SHP77 (cell line): ENCODE measurements around the gene TMEM63C.
A peak's percentile ranks its signal among the peaks of the same experiment; 100 is the strongest.

Experiments
- DNase-seq, 2 experiments: peaks; one replicate each; lab custom pipeline; 2025; lab: John Stamatoyannopoulos, UW

Gene TMEM63C

DNA sequence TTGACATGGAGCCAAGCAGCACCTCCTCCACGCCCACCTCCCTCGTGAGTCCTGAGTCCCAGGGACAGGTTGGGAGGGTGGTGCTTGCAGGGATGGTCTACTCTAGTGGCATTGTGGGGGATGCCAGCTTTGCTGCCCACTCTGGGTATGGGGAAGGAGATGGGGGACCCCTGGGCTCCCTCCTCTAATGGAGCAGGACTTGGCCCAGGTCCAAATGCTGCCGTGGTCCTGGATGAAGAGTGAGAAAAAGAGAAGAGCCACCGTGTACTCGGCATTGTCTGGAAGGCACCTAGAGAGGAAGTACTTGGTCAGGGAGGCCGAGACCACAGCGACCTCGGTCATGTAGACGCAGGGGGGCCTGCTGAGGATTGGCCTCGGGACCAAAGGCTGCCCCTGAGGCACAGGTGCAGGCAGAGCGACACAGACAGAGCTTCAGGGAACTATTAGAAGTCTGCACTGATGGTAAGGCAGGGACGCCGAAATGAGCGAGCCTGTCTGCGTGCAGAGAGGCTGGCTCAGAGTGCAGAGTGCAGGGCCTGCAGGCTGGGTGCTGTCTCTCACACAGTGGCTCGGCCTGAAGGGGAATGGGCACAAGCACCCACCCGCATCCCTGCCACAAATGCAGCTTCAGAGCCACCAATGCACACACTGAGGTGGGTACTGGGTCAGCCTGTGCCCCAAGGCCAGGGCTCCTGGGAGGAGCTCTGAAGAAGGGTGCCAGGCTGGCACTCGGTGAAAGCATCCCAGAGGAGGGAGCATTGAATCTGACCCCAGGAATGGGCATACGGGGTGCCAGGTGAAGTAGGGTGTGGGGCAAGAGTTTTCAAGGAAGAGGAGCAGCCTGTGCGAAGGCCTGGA is 72.0 kb downstream of the TMEM63C start:
- DNase-seq, result no peak

DNA sequence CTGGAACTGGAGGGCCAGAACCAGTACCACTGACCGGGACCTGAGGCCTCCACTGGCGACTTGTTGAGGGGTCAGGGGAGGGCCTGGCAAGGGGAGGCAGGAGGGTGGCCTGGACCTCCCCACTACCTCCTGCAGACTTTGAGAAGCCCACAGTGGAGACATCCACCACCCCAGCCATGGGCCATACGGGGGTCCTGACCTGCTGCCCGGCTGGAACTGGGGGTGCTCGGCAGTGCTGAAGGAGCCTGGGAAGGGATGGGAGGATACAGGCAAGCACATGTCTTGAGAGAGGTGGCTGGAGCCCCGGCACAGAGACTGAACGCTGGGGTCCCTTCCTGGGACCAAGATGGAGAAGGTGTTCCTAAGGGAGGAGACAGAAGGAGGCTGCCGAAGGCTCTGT is 75.1 kb downstream of the TMEM63C start:
- DNase-seq, result no peak

DNA sequence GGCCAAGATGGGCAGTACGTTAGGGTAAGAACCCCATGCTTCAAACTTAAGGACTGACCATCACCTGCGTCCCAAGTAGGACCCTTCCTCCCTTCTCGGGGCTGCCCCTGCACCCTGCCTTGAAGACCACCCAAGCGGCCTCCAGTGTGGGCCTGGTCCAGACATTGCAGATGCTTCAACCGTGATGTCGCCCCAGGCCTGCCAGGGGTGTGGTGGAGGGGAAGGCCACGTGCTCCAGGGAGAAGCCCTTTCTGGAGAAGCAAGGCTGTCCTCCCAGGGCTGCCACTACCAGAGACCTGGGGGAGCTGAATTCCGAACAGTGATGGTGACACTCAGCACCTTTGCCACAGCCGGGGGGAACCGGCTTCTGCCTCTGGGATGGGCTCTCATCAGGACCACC is 76.1 kb downstream of the TMEM63C start:
- DNase-seq, result no peak

DNA sequence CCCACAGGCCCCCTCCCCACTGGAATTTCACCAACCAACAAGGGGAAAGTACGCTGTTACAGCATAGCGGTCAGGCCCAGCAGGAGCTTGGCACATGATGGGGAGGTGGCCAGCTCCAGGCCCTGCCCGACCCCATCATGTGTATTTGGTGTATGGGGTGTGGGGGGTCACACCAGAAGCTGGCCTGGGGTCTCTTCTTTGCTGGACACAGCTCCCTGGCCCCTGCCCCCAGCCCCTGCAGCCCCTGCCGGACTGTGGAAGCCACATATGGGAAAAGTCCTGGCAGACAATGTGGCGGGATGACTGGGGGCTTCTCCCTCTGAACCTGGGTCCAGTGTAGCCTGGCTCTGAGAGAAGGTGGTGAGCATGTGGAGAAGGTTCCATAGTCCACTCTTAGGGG is 77.0 kb downstream of the TMEM63C start:
- no peak for DNase-seq

DNA sequence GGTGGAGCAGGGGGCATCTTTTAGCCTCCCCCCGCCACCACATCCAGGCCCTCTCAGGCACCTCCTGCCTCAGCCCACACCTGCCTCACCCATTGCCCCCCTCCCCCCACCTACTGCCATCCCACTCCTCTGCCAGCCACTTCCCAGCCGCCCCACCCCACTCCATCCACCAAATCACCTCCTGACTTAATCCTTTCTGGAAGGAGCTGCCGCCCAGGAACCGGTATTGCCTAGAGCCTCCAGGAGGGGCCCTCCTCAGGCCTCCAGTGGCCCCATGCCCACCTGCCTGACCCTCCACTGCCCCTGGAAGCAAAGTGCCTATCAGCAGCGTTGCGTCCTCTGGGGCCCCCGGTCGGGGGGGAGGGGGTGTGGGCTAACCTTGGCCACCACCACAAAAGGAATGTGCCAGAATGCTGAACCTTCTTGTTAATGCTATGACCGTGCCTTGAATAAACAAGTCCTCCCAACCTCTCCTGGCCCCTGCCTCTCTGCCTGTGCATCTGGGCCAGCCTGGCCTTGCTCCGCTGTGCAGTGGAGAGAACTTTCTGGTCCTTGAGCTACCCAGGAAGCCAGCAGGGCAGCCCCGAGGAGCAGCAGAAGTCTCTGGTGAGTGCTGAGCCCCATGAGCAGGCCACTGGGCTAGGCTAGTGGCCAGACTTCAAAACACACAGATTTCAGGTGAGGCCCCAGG is 77.6 kb downstream of the TMEM63C start:
- DNase-seq, result no peak

DNA sequence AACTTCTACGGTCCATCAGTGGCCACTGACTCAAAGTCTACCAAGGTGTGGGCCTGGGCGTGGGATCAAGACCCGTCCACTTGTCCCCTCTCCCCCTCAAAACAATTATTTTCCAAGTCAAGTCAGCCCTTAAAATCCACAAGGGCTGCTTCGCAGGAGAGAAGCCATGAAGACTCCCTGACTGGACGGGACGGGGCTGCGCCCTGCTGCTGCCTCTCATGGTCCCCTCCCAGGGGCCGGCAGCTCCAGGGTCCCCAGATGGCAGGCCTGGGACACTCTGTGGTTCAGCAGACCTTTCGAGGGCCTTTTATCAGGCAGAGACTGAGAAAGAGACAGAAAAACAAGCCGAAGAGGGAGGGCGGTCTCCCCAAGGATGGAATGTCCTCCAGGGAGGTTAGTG is 78.6 kb downstream of the TMEM63C start:
- DNase-seq, result no peak

DNA sequence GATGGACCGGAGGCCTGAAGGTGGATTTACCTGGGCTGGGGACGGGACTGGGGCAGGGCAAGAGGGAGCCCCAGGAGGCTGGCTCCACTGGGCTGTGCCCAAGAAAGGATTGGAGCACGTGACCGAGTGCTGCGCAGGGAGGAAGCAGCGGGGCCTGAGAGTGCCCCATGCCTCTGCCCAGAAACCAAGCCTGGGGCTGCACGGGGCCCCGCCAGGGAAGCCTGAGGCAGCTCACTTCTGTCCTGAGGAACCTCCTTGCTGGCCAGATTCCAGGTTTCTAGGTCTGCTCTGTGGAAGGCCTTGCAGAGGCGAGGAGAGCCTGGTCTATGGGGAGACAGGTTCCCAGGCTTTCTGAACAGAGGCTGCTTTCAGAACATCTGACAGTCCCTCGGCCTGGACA is 79.0 kb downstream of the TMEM63C start:
- DNase-seq, result no peak

DNA sequence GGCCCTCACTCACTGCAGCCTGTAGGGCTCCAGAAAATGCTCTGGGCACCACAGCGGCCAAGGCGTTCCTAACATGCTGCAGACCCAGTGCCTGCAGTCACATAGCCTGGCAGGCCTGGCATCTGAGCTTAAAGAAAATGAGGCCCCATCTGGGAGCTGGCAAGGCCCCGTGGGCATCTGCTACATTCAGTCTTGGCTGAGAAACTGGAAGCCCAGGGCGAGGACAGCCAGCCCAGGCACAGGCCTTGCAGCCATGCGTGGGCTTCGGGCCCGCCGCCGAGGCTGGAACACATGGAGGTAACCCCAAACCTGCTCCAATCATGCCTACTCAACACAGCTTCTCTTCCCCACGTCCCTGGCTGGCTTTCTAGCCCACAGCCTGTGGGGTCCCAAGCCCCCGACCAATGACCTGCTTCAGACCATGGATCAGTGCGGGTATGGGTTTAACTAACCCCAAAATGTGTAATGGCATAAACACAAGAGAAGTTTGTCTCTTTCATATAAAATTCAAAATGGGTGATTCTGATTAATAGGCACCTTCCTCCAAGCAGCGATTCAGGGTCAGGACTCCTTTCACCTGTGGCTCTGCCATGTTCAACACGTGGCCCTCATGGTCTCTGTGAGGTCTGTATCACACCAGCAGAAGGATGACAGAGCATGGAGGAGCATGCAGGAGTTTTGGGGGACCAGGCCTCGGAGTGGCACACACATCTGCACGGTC is 83.0 kb downstream of the TMEM63C start:
- no peak for DNase-seq

DNA sequence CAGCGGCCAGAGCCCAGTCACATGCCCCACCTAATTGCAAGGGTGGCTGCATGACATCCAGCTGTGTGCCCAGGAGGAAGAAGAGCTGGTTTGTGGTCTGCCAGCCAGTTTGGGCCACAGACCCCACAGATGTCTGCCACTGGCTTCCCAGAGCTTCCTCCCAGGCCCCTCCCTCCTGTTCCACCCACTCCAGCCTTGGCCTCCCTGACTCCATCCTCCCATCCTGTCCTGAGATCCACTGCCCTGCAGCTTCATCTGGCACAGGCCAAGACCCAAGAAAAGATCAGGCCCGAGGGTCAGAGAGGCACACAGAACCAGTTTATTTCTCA is 83.6 kb downstream of the TMEM63C start:
- DNase-seq, result no peak

DNA sequence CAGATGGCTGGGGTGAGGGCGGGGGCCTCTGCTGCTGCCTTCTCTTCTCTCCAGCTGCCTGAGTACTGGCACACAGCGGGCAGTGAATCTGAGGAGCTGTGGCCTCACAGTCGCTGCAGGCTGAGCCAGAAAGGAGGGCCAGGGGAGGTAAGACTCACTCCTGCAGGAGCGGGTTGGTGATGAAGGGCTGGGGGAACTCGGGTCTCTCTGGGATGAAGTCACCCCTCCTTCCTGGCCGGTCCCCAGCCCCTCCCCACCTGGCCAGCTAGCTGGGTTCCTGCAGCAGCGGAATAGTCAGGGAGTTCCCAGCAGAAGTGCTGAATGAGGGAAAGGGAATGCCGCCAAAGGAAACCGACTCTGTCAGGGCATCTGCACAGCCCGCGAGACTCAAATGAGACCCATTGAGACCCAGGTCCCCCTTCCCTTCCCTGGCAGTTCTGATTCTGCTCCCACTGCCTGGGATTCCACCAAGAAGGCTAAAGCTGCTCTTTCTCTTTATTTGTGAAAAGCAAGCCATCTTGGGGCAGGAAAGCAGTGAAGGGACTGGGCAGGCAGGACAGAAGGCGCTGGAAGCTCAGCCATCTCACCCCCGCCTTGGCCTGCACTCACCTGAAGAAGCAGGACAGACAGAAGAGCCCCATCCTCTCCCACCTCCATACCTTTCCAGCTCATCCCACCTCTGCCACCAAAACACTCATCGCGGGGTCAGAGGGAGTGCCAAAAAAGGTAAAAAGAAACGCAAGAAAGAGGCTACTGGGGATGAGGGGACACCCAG is 84.2 kb downstream of the TMEM63C start:
- DNase-seq, result no peak

DNA sequence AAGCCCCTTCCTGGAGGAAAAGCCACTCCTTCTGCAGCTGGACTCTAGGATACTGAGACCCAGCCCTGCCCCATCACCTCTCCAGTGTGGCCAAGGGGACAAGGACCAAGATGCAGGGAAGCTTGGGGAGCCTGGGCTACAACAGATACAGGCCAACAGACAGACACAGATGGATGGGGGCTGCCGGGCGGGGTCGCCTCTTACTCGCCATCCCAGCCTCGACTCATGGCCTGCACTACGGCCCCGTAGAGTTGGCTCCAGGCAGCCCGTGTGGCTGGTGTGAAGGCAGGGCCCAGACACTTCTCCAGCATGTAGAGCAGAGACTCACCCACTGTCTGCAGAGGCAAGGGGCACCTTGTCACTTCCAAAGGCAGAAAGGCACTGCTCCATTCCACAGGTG is 84.7 kb downstream of the TMEM63C start:
- DNase-seq, result no peak

DNA sequence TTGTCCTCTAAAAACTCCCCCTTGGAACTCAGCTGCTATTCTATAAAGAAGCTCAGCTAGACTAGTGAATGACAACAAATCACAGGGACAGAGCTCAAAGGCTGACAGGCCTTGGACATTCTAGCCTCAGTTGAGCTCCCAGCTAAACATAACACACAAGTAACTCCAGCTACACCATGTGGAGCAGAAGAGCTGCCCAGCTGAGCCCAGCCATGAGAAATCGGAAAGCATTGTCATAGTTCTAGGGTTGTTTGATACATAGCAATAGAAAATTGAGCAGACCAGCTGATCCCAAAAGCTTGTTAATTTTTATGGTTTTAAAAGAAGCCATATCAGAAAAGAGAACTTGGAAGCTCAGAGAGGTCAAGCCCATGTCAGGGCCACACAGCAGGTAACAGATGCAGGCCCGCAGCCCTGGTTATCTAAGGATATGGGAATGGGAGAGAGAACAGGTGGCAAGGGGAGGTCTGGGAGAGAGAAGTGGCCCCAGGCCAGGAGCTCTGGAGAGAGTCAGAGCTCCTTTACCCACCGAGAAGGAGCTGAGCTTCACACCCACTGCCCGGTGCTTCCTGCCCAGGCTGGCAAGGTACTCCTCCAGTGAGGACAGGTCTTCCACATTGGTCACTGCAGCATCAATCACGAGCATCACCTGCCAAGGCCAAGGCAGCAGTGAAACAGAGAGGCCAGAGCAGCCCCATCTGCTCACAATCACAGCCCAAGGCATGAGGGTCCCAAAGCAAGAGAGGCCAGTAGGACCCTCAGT is 86.5 kb downstream of the TMEM63C start:
- no peak for DNase-seq

DNA sequence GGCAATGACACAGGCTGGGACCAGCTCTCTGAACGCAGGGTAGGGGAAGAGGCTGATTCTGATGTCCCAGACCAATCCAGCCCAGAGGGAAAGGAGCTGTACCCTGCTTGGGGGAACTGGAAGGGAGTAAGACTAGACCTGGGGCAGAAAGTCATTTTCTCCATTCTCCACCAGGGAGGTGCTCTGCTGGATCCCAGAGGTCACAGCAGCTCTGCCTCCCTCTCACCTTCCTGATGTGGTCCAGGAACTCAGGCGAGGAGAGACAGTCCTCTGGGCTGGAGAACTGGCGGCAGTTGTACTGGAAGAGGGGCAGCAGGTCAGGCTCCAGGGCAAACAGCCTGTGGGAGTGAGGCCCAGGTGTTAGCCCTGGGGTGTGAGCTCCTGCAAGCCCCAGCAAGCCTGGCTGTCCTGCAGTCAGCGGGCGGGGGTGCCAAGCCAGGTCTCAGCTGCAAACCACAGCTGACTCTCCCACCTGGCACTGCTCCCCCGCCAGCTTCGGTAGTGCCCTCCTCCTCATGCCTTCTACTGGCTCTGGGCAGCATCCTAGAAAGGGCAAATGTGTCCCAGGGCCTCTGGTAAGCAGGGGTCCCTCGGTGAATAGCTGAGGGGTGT is 87.5 kb downstream of the TMEM63C start:
- DNase-seq, result peak in 1 of 2 experiments; percentile 64

DNA sequence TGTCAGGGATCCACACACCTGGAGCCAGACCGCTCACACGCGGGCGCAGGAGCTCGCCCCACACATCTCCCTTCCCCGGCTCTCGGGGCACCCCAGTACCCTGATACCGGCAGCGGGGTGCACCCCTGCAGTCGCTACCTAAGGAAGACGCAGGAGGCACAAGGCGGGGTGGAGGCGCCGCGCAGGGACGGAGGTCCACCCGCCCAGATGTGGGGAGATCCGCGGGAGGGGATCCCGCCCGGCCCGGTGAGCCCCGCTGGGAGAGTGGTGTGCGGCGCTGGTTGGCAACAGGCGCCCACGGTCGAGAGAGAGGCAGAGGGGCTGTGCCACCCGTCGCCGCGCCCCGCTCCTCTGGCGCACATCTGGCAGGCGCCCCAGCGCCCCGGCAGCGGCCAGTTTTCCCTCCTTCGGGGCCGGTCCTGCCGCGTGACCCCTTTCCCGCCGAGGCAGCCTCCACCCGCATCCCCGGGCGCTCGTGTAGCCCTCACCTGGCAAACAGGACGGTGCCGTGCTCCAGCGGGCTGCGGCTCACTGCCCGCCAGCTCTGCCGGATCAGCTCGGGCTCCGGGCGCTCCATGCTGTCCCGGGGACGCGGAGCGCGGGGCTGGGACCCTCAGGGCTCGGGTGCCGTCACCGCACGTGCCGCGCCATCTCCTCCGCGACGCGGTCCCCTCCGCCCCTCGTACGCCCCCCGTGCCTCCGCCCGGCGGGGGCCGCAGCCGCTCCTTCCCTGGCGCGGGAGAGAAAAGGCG is 88.9 kb downstream of the TMEM63C start:
- DNase-seq, result no peak

DNA sequence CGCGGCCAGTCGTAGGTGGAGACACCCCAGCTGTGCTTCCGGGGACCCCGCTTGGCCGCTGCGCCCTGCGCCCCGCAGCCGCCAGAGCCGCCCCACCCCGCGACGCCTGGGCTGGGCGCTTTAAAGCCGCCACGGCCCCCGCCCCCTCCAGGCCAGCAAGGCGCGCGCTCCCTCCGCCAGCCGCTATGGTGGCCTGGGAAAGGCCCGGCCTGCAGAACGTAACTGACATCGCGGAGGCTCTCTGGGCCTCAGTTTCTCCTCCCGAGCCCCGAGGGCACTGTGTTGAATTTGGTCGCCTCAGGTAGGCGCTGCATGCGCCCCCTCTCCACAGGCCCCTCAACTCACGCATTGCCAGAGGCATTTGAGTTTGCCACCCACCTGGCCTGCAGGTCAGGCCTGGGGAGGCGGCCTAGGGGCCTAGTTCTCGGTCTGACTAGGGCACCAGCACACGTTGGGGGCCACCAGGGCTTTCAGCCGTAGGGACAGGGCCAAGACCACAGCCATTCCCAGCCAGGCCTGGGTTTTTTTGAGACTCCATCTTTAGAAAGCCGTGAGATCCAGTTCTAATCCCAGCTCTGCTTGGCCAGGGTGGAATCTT is 89.6 kb downstream of the TMEM63C start, which contains the start of gene NGB:
NGB (minus strand) TSS at position 94 of the 598 bp plus-strand sequence. CDS start 269 bp downstream, outside the sequence.
- no peak for DNase-seq

DNA sequence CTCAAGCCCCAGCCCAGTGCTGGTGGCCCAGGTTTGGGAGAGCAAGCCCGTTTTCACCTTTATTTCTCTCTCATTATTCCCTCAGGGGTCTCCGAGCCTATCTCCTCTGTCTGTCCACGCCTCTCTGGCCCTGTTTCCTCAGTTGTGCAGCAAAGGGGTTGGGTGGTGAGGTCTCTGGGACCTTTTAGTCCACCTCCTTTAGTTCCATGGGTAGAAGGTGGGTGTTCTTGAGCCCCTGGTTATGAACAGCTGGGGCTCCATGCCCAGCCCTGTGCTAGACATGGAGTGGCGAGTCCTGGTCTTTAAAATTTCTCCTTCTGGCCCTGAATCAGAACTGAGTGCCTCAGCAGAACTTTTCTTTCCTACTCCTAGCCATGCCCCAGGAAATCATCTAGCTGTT is 90.7 kb downstream of the TMEM63C start:
- DNase-seq, result no peak

DNA sequence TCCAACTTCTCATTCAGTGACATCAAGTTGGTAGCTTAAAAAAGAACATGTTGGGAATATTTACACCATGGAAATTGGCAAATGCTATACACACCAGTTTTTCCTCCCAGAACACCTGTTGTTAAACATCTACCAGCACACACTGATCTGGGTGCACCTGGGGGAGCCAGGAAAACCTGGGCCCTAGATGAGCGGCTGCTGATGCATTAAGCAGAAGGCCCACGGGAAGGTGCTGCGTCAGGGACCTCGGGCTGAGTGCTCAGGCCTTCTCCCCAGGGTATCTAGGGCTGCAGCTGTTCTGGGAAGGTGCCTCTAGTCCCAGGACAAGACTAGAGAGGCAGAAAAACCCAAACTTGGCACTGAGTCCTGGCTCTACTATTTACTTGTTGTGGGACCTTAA is 92.2 kb downstream of the TMEM63C start:
- DNase-seq, result no peak

DNA sequence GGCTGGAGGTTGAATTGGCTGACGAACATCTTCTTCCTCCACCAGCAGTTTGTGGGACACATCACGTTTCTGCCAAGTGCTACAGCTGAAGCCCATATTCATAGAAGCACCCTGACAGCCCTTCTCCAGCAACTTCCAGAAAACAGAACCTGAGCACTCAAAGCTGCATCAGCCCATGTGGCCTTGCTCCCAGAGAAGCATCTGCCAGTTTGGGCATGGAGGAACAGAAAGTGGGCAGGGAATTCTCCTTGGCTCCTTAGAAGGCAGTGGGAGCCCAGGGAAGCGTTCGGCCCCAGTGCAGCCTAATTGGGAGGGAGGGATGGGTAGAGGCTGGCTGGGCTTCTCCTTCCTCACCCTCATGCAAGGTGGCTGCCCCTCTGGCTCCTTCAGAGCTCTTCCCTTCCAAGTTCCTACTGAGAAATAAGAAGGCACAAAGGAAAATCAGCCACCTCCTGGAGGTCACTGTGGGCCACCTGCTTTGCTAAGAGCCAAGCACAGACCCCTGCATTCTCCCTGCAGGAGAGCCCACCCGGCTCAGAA is 93.5 kb downstream of the TMEM63C start:
- DNase-seq, result no peak

DNA sequence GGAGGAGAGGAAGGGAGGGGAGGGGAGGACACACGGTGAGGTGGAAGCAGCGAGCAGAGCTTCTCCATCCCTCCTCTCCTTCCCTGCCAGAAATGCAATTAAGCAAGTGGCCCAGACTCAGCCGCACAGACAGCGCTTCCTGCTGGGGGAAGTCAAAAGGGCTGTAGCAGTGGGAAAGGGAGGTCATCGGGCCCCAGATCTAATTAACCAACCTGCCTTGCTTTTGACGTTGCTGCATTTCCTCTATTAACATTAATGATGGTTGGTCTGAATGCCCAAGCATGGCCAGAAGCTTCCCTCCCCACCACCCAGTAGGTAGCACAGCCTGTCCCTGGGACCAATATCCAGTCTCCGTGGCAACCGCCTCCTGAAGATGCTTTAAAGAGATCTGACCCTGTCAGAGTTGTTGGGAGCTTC is 94.0 kb downstream of the TMEM63C start:
- no peak for DNase-seq
